HG03135 (cell line): ENCODE measurements around the gene HDGFL2.
A peak's percentile ranks its signal among the peaks of the same experiment; 100 is the strongest.

Experiments
- ATAC-seq: cut with Tn5 transposase; IDR thresholded peaks from one replicate; pipeline ENCODE4 v1.9.1; 2021; ENCODE audit warnings: mild to moderate bottlenecking, moderate library complexity; ENCODE audit not compliant: unreplicated experiment

Gene HDGFL2

DNA sequence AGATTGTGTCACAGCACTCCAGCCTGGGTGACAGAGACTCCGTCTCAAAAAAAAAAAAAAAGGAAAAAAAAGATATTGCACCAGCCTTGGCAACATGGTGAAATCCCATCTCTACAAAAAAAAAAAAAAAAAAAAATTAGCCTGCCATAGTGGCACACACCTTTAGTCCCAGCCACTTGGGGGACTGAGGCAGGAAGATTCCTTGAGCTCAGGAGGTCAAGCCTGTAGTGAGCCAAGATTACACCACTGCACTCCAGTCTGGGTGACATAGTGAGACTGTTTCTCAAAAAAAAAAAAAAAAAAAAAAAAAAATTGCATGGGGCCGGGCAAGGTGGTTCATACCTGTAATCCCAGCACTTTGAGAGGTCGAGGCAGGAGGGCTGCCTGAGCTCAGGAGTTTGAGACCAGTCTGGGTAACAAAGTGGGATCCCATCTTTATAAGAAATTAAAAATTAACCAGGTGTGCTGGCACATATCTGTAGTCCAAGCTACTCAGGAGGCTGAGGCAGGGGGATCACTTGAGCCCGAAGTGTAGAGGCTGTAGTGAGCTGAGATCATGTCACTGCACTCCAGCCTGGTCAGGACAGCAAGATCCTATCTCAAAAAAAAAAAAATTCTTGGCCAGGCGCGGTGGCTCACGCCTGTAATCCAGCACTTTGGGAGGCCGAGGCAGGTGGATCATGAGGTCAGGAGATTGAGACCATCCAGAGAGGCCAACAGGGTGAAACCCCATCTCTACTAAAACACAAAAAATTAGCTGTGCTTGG, 7.1 kb upstream of the HDGFL2 start:
- no peak for ATAC-seq

DNA sequence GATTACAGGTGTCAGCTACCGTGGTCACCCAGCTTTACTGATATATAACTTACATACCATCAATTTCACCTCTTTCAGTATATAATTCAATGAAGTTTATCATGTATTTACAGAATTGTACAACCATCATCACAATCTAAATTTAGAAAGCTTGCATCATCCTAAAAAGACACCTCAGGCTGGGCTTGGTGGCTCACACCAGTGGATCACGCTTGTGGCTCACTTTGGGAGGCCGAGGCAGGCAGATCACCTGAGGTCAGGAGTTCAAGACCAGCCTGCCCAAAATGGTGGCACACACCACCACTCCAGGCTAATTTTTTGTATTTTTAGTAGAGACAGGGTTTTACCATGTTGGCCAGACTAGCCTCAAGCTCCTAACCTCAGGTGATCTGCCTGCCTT, 4.3 kb upstream of the HDGFL2 start:
- ATAC-seq, result no peak

DNA sequence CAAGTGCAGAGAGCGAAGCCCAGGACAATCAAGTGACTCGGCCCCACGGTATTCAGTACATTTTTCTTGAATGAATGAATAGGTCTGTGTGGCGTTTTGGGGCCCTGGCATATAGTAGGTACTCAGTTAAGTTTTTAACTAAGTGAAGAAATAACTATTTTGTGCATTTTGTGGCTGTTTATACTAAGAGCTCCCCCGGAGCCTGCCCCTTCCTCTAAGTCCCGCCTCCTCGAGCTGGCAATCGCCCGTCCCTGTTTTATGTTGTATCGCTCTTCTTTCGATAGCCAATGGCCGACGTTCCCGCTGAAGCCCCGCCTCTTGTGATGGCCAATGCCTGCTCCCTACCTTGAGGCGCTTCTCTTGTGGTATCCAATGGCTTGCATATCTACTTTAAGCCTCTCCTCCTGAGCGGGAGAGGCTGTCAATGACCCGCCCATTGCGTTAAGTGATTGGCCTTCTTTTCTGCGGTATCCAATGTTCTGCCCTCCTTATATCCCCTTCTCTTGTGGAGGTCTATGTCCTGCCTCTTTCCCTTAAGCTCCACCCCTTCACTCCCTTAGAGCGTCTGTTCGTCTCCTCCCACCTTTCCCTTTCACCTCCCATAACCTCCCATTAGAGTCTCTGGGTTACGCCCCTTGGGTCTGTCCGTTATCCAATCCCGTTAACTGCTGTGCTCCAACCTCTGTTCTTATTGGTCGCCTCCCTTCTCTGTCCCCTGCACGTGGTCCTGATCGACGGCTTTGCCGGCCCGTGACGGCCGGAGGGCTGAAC, 509 bp upstream of the HDGFL2 start:
- peak; percentile 90 for ATAC-seq

DNA sequence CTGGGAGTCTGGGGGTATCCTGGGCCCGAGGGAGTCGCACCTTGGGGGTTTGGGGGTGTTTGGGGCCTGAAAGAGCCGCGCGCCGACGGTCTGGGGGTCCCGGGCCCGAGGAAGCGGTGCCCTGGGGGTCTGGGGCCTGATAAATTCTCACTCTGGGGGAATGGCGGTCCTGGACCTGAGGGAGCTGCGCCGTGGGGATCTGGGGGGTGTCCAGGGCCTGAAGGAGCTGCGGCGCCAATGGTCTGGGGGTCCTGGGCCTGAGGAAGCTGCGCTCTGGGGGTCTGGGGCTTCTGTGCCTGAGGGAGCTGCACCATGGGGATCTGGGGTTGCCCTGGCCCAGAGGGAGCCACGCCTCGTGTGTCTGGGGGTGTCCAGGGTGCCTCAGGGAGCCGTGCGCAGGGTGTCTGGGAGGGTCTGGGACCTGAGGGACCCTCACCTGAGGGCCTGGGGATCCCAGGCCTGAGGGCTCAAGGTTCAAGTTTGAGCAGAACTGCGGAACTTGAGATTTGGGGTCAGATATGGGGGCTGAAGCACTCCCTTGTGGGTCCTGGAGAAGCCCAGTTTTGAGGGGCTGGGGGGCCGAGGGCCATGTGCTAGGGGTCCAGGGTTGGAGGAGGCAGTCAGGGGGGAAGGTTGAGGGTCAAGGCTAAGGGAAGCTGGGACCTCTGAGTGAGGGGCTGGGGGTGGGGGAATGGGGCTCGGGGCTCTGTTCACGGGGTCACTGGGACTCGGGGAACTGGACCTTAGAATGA, 1.1 kb downstream of the HDGFL2 start:
- ATAC-seq, result no peak

DNA sequence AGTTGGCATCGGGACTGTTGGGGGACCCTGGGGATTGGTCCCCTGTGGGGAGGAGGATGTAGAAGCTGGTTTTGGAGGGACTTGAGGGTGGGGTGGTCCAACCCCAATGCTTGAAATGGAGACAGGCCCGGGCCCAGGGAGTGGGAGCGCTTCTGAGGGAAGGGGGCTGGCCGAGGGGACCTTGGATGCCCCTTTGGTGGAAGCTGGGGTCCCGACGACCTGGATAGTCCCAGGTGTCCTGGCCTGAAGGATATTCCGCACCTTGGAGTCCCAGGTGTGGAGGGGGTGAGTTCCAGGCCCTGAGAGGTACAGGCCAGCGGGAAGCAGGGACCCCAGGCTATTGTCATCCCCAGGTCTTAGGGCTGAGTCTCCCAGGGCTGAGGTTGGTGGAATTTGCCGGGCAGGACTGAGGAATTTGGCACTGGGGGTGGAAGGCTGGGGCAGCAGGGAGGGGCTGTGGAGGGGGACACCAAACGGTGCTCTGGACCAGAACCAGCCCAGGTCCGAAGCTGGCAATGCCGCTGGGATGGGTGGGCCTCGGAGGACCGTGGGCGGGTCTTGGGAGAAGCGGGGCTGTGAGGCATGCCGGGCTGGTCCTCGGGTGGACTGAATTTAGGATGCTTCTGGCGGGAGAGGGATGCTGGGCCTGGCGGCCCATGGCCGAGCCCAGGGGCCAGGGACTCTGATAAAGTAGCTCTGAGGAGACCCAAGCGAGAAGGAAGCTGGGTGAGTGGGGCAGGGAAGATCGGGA, 1.8 kb downstream of the HDGFL2 start:
- ATAC-seq, result no peak

DNA sequence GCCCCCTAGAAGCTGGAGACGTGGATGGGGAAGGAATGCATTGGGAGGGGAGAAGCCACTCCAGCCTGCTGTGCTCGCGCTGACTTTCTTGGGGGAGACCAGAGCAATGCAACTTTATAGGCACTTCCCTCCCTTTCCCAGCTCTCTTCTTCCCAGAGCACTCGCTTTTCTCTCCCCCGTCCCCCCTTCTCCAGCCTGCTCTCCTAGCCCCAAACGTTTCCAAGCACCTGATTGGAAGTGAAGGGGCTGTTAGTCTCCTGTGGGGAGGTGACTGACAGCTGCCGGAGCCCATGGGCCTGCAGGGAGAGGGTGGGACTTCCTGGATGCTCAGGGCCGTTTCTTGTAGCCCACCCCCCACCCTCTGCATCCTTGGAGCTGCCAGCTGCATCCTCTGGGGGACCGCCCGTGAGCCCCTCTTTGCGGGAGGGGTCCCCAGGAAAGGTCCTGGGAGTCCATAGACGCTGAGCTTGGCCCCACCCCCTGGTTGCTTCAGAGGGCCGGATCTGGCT, 2.5 kb downstream of the HDGFL2 start:
- ATAC-seq, result no peak

DNA sequence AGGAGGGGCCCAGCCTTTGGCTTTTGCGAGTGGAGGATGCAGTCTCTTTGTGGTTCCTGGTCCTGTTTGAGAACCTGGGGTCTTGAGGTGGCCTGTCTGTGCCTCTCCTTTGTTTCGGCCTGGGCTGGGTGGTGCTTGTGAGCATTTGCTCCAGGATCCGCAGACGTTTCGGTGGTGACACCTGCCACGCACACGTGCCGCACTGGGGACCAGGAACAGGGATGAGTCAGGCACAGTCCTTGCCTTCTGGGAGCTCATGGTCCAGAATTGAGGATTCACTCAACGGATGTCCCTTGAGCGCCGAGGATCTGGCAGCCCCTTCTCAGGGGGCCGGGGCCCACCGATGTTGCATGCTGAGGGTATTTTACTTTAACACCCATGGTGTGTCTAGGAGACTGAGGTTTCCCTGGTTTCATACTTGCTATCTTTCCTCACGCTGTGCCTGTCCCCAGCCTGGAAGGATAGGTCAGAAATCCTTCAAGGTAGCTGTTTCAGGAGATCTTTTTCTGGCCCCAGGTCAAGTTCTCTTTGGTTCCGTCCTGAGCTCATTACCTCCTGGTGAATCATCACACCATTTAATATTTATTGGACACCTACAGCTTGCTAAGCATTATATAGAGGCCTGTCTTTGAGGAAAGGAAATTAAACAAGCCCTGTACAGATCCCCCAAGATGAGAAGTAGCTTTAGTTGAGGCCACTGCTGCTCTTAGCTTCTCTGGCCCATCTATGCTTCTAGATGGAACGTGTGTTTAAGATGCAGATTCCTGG, 5.1 kb downstream of the HDGFL2 start:
- ATAC-seq, result no peak

DNA sequence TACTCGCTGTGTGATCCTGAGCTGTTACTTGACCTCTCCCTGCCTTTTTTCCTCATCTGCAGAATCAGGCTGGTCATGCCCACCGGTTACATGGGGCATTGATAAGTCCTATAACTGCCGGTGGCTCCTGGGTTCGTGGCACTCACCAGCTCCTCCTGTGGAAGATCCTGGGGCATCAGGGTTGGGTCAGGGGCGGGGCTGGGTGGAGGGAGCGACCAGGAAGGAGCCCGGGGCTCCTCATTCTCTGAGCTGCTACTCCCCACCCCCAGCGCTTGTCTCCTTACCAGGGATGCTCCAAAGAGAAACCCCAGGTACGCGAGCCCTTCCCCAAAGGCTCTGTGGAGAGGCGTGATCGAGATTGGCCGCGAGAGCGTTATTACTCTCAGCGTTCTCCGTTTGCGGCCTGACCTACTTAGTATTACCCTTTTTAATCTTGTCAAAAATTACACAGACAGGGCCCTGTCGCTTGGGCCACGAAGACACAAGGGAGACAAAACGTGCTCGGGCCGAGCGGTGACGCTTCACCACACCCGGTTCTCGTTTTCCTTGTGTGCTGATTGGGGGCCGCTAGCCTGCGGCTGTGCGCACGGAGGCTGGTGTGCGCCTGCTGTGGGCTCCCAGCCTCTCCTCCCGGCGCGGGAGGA, 10.7 kb downstream of the HDGFL2 start:
- ATAC-seq, result no peak

DNA sequence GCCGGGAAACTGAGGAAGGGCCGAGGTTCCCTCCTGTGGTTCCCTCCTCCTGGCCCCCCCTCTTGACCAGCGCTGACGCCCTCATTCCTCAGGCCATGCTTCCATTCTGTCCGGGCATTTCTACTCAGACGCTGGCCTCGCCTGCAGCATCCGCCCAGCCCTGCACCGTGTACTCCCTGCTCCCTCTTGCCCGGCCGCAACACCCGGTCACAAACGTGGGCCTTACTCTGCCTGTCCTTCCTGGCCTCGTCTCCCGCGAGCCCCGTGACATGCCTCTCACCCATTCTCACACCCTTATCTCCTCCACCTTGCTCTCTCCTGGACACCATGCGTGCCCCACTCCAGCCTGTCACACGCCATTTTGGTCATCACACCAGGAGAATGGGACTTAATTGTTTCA, 11.3 kb downstream of the HDGFL2 start:
- no peak for ATAC-seq

DNA sequence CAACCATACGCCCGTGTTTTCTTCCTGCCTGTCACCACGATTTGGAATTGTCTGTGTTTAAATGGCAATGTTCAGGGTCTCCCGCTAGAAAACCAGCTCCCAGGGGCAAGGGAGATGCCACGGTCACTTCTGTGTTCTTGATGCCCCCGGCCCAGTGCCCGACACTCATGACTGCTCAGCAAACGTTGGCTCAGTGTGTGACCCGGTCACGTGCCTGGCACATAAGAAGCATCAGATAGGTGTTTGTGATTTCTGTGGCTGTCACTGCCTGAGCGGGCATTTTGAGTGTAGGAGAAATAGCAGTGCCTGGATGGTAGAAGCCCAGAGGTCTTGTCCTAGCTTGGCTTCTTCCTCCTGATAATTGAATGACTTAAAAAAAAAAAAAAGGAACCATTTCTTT, 15.5 kb downstream of the HDGFL2 start:
- ATAC-seq, result no peak

DNA sequence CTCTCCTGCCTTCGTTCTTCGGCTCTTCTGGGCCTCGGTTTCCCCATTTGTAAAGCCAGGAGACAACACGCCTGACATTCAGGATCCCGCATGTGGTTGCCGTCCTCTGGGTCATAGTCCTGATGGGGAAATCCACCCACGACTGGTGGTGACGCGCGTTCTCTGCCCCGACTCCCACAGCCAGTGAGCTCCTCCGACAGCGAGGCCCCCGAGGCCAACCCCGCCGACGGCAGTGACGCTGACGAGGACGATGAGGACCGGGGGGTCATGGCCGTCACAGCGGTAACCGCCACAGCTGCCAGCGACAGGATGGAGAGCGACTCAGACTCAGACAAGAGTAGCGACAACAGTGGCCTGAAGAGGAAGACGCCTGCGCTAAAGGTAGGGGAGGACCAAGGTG, 16.4 kb downstream of the HDGFL2 start:
- no peak for ATAC-seq

DNA sequence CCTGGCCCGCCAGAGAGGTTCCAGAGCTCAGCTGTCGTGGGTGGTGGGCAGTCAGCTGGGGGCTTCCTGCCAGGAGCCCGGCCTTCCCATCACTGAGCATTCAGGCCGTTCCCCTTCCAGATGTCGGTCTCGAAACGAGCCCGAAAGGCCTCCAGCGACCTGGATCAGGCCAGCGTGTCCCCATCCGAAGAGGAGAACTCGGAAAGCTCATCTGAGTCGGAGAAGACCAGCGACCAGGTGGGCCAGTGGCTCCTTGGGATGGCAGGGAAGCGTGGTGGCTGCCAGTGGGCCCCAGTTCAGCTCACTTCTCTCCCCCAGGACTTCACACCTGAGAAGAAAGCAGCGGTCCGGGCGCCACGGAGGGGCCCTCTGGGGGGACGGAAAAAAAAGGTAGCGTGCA, 19.3 kb downstream of the HDGFL2 start:
- ATAC-seq, result no peak

DNA sequence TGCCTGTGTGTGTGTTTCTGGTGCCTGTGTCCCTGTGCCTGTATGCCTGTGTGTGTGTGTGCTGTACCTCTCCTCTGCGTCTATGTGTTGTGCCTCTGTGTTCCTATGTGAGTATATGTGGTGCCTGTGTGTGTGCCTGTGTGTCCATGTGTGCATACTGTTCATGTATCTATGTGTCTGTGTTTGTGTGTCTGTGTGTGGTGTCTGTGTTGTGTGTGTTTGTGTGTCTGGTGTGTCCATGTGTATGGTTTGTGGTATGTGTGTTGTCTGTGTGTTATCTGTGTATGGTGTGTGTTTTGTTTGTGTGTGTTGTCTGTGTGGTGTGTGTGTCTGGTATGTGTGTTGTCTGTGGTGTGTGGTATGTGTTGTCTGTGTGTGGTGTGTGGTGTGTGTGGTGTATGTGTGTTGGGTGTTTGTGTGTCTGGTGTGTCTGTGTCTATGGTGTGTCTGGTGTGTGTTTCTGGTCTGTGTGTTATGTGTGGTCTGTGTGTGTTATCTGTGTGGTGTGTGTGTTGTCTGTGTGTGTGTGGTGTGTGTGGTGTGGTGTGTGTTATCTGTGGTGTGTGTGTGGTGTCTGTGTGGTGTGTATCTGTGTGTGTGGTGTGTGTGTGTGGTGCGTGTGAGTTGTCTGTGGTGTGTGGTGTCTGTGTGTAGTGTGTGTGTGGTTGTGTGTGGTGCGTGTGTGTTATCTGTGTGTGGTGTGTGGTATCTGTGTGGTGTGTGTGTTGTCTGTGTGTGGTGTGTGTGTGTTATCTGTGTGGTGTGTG, 20.4 kb downstream of the HDGFL2 start:
- ATAC-seq, result no peak

DNA sequence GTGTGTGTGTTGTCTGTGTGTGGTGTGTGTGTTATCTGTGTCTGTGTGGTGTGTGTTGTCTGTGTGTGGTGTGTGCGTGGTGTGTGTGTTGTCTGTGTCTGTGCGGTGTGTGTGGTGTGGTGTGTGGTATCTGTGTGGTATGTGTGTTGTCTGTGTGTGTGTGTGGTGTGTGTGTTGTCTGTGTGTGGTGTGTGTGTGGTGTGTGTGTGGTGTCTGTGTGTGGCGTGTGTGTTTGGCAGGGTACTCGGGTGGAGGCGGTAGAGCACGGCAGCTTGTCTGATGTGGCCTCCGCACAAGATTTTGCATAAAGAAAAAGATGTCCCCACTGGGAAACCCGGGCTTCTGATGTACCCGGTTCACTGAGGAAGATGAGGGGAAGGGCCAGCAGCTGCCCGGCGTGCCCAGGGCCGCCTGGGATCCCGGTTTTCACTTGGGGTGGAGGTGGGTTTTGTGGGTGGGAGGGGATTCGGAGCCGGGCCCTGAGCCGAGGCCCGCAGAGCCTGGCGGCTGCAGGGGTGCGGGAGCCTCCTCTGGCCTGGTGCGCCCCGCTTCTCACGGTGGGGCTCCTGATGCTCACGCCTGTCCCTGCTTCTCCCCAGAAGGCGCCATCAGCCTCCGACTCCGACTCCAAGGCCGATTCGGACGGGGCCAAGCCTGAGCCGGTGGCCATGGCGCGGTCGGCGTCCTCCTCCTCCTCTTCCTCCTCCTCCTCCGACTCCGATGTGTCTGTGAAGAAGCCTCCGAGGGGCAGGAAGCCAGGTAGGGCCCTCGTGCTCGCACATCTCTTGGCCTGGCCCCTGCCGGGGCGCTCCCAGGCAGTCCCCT, 21.2 kb downstream of the HDGFL2 start:
- no peak for ATAC-seq

DNA sequence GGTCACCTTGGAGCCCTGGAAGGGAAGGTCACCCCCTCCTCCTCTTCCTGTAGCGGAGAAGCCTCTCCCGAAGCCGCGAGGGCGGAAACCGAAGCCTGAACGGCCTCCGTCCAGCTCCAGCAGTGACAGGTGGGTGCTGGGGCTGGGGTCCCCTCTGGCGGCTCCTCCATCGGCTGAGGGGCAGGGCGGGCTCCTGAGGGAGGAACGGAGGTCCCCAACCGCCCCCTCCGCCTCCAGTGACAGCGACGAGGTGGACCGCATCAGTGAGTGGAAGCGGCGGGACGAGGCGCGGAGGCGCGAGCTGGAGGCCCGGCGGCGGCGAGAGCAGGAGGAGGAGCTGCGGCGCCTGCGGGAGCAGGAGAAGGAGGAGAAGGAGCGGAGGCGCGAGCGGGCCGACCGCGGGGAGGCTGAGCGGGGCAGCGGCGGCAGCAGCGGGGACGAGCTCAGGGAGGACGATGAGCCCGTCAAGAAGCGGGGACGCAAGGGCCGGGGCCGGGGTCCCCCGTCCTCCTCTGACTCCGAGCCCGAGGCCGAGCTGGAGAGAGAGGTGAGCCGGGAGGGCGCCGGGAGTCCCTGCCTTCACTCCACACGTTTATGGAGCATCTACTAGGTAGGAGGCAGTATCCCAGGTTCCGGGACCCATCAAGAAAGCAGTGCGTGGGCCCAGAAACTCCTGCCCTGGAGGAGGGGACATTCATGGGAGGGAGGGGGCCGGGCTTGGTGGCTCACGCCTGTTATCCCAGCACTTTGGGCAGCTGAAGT, 22.0 kb downstream of the HDGFL2 start:
- no peak for ATAC-seq

DNA sequence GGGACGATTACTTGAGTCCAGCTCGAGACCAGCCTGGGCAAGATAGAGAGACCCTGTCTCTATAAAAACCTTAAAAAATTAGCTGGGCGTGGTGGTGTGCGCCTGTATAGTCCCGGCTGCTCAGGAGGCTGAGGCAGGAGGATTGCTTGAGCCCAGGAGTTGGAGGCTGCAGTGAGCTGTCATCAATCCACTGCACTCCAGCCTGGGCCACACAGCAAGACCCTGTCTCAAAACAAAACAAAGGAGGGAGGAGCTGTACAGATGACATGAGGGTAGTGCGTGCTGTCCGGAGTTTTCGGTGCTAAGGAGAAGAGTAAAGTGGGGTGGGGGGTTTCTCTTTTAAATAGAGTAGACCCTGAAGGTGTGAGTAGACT, 22.6 kb downstream of the HDGFL2 start:
- no peak for ATAC-seq

DNA sequence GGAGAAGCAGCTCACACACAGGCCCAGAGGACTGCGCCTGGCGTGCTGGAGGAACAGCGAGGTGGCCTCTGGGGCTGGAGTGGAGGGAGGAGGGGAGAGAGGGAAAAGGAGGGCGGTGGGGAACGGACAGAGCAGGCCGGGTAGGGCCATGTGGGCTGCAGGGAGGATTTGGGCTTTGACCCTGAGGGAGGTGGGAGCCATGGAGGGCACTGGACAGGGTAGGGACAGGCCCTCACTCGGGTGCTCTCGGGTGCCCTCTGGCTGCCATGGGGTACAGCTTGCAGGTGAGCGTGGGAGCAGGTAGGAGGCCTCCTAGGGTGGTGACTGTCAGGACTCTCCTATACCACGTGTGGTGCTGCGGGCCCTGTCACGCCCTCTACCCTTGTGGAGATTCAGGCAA, 23.4 kb downstream of the HDGFL2 start:
- ATAC-seq, result no peak
